ENCODE data around the gene DSCAML1.

The DSCAML1 gene

DNA sequence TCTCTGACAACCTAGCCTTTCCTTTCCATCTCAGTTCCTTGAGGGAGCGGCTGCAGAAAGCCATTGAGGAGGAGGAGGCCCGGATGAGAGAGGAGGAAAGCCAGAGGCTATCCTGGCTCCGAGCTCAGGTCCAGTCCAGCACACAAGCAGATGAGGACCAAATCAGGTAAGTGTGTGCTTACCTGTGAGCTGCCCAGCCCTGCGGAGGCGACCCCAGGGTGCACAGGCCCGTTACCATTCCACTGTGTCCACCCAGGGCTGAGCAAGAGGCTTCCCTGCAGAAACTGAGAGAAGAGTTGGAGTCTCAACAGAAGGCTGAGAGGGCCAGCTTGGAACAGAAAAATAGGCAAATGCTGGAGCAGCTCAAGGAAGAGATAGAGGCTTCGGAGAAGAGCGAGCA lies 406.3 kb downstream of the DSCAML1 start:
- no peak for DNase-seq

DNA sequence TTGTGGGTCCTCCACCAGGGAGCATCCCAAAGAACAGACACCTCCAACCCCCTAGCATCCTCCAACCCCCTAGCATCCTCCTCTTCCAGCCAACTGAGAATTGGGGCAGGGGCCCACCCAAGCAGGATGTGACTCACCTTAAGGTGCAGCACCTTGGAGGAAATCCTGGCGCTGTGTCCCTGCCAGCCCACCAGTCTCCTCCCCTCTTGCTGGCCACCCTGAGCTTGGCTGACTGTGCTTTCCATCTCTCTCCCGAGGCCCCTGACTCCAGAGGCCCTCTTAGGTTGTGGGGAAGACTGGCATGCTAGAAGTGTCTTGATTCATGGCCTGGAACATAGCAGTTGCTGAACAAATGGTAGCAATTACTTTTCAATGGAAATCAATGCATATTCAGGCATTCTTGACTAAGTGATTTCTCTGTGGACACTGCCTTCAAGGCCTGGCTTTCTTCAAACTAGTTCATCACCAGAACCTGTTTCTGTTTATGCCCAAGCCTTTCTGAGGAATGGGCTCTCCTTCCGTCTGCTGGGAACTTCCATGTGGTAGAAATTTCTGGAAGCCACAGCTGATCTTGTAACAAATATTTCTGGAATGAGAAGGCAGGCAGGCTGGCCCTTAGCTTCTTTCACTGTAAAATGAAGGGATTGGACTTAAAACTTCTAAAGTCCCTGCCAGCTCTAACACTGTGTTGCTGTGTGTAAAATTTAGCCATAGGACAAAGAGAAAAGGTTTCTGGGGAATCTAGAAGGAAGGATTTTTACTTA lies 408.8 kb downstream of the DSCAML1 start:
- DNase-seq, result no peak

DNA sequence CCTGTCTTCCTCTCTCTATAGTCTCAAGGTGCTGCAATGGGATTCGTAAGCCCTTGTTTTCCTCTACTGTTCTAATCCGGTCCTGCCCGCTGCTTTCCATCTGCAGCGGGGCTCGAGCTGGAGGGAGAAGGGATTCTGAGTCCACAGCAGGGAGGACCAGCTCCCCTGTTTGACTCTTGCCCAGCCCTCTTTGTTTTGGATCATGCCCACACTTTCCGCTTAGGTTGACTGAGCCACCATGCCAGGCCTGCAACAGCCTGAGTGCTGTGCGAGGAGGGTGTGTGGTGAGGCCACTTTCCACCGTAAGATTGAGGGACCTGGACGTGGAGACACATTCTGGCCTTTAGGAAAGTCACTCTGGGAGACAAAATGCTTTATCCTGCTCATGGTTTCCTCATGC lies 411.1 kb downstream of the DSCAML1 start:
- DNase-seq, result no peak

DNA sequence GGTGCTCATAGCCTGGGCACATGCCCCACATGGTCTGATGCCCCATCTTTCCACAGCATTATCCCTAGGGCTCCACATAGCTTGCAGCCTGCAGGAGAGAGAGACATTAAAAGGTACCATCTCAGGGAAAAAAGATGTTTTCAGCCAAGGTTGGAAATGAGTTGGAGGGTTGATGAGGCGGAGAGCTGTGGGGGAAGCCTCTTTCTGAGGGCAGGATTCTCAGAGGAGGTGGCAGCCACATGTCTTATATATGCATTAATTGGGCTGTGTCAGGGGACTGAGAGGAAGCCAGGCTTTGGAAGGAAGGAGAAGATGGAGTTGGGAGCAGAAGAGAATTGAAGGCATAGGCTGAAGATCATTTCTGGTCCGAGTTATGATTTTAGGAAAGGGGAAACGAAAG lies 411.5 kb downstream of the DSCAML1 start:
- DNase-seq, result no peak

DNA sequence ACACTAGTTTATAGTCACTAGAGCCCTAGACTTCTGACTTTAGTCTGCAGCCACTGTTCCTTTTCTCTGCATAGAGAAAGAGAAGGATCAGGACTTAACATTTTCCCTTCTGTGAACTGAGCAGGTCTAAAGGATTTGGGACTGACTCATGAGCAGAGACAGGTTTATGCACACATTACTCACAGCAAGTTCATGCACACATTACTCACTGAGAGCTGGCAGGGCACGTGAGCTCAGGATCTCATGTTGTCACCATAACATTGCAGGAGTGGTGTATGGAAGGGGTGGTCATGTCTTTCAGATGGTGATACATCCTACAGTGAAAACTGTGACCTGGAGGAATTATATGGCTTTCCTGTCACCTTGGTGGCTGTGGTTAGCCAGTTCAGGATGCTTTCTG lies 413.0 kb downstream of the DSCAML1 start:
- DNase-seq, result no peak

DNA sequence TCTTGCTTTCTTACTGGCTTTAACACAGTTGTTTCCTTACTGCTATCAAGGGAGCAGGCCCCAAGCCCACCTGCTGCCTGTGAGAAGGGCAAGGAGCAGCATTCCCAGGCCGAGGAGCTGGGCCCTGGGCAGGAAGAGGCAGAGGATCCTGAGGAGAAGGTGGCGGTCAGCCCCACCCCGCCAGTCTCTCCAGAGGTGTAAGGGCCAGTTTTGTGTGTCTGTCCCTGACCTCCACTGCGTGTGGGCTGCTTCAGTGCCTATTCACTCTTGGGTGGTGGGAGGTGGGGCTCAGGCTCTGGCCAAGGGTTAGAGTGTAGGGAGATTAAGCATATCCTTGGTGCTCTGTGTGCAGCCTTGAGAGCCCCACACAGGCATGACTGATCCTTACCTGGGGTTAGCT lies 414.3 kb downstream of the DSCAML1 start:
- no peak for DNase-seq

DNA sequence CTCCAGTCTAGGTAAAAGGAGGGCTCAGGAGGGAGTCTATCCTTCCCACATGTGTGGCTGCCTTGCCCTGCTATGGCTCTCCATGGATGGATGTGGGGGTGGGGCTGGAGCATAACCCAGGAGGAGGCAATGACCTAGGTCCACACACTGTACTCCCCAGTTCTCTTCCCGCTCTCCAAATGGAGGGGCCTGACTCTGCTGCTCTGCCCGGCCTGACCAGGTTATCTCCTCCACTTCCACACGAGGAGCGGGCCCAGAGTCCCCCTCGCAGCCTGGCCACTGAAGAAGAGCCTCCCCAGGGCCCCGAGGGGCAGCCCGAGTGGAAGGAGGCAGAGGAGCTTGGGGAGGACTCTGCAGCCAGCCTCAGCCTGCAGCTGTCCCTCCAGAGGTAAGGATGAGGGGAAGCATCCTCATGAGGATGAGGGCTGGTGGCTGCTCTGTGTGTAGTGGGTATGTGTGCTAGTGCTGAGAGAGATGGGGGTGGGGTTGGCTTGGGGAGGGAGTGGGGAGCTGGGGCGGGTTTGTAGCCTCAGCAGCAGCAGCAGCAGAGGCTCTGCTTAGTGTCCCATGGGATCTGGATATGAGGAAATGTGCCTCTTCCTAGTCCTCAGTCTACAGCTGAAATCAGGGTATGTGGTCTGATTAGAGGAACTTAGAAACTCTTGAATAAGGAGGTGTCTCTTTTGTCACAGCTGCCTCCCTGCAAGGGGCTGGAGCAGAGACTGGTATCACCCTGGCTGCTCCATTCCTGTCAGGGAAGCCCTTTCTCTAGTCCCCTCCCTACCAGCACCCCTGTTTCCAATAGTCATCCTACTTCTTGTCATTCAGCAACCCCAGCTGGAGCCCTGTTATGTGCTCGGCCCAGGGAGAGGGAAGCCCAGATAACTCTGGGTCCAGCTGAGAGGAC lies 415.3 kb downstream of the DSCAML1 start:
- DNase-seq, result no peak

DNA sequence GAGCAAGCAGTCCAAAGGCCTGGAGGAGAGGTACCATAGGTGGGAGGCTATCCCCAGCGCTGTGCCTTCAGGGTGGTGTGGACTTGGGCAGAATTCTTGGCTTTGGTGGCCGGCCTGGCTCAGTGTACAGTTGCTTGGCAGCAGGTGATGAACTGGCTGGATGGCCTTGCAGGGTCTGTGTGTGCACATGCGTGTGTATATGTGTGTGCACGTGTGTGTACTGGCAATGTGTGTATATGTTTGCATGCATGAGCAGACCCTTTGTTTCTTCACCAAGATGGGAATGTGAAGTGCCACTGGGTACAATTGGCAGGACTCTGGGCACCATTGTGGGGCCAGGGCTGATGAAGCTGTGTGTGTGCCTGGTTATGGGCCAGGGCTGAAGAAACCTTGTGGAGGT lies 416.3 kb downstream of the DSCAML1 start:
- no peak for DNase-seq

DNA sequence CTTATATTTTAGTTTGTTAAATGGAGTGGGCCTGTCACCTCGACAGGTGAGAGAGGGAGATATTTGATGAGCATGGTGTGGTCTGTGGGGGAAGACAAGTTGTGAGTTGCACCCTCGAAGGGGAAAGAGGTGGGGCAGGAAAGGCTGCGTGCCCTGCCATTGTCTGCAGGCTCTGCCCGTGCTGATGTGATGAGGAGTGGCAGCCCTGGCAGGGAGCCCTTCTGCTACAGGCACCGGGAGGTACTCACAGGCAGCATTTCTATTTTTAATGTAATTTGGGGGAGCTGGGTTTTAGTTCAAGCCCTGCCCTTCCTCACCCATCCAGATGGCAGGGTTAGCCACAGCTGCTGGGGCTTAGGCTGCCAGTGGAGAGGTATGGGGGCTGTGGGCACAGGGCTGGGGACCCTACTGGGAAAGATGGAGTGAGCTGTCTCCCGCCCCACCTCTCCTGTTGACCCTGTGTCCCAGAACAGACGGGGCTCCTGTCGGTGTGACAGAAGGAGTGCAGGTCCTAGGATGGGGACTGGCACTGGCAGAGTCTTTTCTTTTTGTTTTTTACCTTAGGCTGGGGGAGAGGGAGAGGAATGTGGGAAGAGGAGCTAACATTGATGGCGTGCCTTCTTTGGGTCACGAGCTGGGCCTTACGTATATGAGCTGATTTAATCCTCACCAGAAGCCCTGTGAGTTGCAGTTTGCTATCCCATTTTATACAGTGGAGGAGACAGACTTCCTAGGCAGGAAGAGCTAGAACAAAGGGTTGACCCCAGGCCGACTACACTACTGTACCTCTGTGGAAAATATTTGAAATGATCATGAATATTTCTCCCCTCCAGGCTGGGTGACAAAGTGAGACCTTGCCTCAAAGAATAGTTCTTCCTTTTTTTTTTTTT lies 417.8 kb downstream of the DSCAML1 start:
- DNase-seq, result no peak

All from COR-L47 (cell line).